ENCODE data around the gene GRIK2. TPM values are rescaled to one million over a fixed set of nuclear protein-coding genes. Genes with fewer than 3 reads are reported as not detected.

GRIK2 gene
- total and polyA plus RNA-seq, 2 of the 4 experiments (the other 2 are of a cell fraction): 8.2 to 15.2 TPM

GRCh38 chr6:101509536-101509935, 116.0 kb downstream of the GRIK2 start:
- H3K27ac ChIP-seq (ENCODE audit: insufficient read depth, low read length): no peak overlapping the region
- CTCF ChIA-PET: no interaction called here
- ATAC-seq (ENCODE audit: low read depth): peak; percentile 75

More at GRCh38 chr6:101509536-101509935, 116.0 kb downstream of the GRIK2 start:
- Histone ChIP-seq H3K9me3 (ENCODE audit: control insufficient read depth, insufficient read depth, low read length) (no peaks in the 10 kb centered on the region), H2AK9ac (replicated peaks; ENCODE audit: low read depth, low read length, poor library complexity) (no peak overlapping the region), H3K56ac (ENCODE audit: extremely low read depth, insufficient read depth, low read length) (no peak overlapping the region), H4K5ac (ENCODE audit: low read depth, low read length) (no peak overlapping the region), H3K4me3 (ENCODE audit: insufficient read depth, low read depth, low read length) (no peak overlapping the region), H3K36me3 (ENCODE audit: control insufficient read depth, insufficient read depth, low read length) (no peaks in the 10 kb centered on the region), H2BK15ac (ENCODE audit: low read depth, low read length) (no peak overlapping the region), H3K4me2 (ENCODE audit: low read depth, low read length) (peak overlapping the region; percentile 60; the same call in 1 of the 2 replicates), H3K14ac (replicated peaks; ENCODE audit: low read depth, low read length) (no peak overlapping the region), H3K79me1 (ENCODE audit: low read depth in 1 of 2, low read length in 2 of 2) (peaks cover 0 to 3% of the 10 kb centered on the region in 2 experiments; a peak in 1 of 4 replicates), H3K9me1 (ENCODE audit: insufficient read depth, low read length) (no peaks in the 10 kb centered on the region), H3K23ac (ENCODE audit: low read depth, low read length) (no peak overlapping the region), H2AFZ (replicated peaks; ENCODE audit: low read length, poor library complexity) (no peak overlapping the region), H3K9ac (ENCODE audit: low read depth, low read length) (no peak overlapping the region), H3K4me1 (ENCODE audit: control insufficient read depth, insufficient read depth, low read length) (peaks cover 4% of the 10 kb centered on the region; the same call in 1 of the 2 replicates), H2BK5ac (ENCODE audit: low read depth, low read length, poor library complexity, severe bottlenecking) (peak overlapping the region; percentile 4), H4K8ac (ENCODE audit: low read depth in 2 of 2, low read length in 2 of 2) (no peak overlapping the region), H4K91ac (ENCODE audit: insufficient read depth, low read depth, low read length) (no peak overlapping the region), H2AK5ac (ENCODE audit: low read depth, low read length) (no peak overlapping the region), H3K27me3 (ENCODE audit: control insufficient read depth, insufficient read depth, low read length) (no peaks in the 10 kb centered on the region), H4K20me1 (ENCODE audit: insufficient read depth, low read length) (no peaks in the 10 kb centered on the region), H2BK120ac (ENCODE audit: low read depth, low read length) (no peak overlapping the region), H3K4ac (ENCODE audit: low read depth, low read length) (no peak overlapping the region), H2BK20ac (ENCODE audit: low read depth, low read length) (no peak overlapping the region), H3K18ac (ENCODE audit: low read depth, low read length) (peak overlapping the region; percentile 76; the same call in 1 of the 2 replicates)
- no peak for TF ChIP-seq BHLHE40 (IDR thresholded peaks at IDR 0.05; ENCODE audit: low read depth, low read length)
- TF ChIP-seq MAFK (IDR thresholded peaks at IDR 0.05; ENCODE audit: low read depth, low read length): no peak
- no peak for TF ChIP-seq ELK1 (IDR thresholded peaks at IDR 0.05; ENCODE audit: borderline replicate concordance, low read depth, low read length)
- no peak for TF ChIP-seq MXI1 (IDR thresholded peaks at IDR 0.05; ENCODE audit: borderline replicate concordance, low read depth, low read length)
- TF ChIP-seq FOS (IDR thresholded peaks at IDR 0.05; ENCODE audit: low read depth, low read length): no peak
- TF ChIP-seq NFE2L2 (IDR thresholded peaks at IDR 0.05; ENCODE audit: low read depth, low read length): no peak
- TF ChIP-seq CHD1 (IDR thresholded peaks at IDR 0.05; ENCODE audit: low read depth, low read length): no peak
- no peak for TF ChIP-seq CEBPB (IDR thresholded peaks at IDR 0.05; ENCODE audit: low read depth, low read length)
- TF ChIP-seq RCOR1 (IDR thresholded peaks at IDR 0.05; ENCODE audit: insufficient replicate concordance, low read length): no peak
- no peak for TF ChIP-seq SMC3 (IDR thresholded peaks at IDR 0.05; ENCODE audit: low read depth, low read length)
- TF ChIP-seq MAZ (IDR thresholded peaks at IDR 0.05; ENCODE audit: borderline replicate concordance, low read depth, low read length): no peak
- TF ChIP-seq POLR2A (IDR thresholded peaks at IDR 0.05; ENCODE audit: low read depth, low read length): no peak
- TF ChIP-seq USF2 (IDR thresholded peaks at IDR 0.05; ENCODE audit: low read depth, low read length): no peak
- no peak for TF ChIP-seq CTCF (conservative IDR thresholded peaks at IDR 0.05; ENCODE audit: low read depth, low read length)
- TF ChIP-seq RFX5 (IDR thresholded peaks at IDR 0.05; ENCODE audit: low read depth, low read length): no peak
- no peak for TF ChIP-seq RAD21 (IDR thresholded peaks at IDR 0.05; ENCODE audit: low read length)
- intact Hi-C loops (cut with micrococcal nuclease) (no loop called here), in situ Hi-C loops (cut with MboI; ENCODE audit: low sequenced_read_pairs) (no loop called here), dilution Hi-C loops (cut with HindIII; ENCODE audit: low sequenced_read_pairs, unreplicated experiment) (no loop called here)
- BruUV-seq (replicated peaks): no TSS peak
- peak; percentile 41 for DNase-seq
- POLR2A ChIA-PET (ENCODE audit: unreplicated experiment): no interaction called here

Data from IMR-90 (cell line).